Measurements from ENCODE around the gene CLASRP. TPM values are rescaled to one million over a fixed set of nuclear protein-coding genes. Genes with fewer than 3 reads are reported as not detected.

Gene CLASRP
- total and polyA plus RNA-seq, 9 of the 15 experiments (the other 6 are each of a cell fraction or from before 2014, with no cell fraction given), result 0.94 to 86.3 (median 44.0) TPM

DNA sequence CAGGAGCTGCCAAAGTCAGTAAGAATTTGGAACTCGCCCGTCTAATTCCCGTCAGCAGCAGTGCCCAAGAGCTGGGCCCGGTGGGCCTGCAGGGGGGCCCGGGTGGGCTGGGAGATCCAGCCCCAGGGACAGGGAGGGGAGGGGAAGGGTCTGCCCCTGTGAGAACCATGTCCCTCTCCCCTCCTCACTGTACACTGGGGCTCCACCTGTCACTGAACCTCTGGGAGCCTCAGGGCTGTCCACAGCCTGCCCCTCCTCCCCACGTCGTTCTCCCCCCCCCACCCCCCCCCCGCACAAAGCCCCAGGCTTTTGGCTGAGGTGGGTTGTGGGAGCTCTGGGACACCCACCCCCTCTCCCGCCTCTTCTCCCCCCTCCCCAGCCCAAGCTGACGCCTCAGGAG lies 29.2 kb downstream of the CLASRP start (continued):
- TF ChIP-seq, protein P1, sequence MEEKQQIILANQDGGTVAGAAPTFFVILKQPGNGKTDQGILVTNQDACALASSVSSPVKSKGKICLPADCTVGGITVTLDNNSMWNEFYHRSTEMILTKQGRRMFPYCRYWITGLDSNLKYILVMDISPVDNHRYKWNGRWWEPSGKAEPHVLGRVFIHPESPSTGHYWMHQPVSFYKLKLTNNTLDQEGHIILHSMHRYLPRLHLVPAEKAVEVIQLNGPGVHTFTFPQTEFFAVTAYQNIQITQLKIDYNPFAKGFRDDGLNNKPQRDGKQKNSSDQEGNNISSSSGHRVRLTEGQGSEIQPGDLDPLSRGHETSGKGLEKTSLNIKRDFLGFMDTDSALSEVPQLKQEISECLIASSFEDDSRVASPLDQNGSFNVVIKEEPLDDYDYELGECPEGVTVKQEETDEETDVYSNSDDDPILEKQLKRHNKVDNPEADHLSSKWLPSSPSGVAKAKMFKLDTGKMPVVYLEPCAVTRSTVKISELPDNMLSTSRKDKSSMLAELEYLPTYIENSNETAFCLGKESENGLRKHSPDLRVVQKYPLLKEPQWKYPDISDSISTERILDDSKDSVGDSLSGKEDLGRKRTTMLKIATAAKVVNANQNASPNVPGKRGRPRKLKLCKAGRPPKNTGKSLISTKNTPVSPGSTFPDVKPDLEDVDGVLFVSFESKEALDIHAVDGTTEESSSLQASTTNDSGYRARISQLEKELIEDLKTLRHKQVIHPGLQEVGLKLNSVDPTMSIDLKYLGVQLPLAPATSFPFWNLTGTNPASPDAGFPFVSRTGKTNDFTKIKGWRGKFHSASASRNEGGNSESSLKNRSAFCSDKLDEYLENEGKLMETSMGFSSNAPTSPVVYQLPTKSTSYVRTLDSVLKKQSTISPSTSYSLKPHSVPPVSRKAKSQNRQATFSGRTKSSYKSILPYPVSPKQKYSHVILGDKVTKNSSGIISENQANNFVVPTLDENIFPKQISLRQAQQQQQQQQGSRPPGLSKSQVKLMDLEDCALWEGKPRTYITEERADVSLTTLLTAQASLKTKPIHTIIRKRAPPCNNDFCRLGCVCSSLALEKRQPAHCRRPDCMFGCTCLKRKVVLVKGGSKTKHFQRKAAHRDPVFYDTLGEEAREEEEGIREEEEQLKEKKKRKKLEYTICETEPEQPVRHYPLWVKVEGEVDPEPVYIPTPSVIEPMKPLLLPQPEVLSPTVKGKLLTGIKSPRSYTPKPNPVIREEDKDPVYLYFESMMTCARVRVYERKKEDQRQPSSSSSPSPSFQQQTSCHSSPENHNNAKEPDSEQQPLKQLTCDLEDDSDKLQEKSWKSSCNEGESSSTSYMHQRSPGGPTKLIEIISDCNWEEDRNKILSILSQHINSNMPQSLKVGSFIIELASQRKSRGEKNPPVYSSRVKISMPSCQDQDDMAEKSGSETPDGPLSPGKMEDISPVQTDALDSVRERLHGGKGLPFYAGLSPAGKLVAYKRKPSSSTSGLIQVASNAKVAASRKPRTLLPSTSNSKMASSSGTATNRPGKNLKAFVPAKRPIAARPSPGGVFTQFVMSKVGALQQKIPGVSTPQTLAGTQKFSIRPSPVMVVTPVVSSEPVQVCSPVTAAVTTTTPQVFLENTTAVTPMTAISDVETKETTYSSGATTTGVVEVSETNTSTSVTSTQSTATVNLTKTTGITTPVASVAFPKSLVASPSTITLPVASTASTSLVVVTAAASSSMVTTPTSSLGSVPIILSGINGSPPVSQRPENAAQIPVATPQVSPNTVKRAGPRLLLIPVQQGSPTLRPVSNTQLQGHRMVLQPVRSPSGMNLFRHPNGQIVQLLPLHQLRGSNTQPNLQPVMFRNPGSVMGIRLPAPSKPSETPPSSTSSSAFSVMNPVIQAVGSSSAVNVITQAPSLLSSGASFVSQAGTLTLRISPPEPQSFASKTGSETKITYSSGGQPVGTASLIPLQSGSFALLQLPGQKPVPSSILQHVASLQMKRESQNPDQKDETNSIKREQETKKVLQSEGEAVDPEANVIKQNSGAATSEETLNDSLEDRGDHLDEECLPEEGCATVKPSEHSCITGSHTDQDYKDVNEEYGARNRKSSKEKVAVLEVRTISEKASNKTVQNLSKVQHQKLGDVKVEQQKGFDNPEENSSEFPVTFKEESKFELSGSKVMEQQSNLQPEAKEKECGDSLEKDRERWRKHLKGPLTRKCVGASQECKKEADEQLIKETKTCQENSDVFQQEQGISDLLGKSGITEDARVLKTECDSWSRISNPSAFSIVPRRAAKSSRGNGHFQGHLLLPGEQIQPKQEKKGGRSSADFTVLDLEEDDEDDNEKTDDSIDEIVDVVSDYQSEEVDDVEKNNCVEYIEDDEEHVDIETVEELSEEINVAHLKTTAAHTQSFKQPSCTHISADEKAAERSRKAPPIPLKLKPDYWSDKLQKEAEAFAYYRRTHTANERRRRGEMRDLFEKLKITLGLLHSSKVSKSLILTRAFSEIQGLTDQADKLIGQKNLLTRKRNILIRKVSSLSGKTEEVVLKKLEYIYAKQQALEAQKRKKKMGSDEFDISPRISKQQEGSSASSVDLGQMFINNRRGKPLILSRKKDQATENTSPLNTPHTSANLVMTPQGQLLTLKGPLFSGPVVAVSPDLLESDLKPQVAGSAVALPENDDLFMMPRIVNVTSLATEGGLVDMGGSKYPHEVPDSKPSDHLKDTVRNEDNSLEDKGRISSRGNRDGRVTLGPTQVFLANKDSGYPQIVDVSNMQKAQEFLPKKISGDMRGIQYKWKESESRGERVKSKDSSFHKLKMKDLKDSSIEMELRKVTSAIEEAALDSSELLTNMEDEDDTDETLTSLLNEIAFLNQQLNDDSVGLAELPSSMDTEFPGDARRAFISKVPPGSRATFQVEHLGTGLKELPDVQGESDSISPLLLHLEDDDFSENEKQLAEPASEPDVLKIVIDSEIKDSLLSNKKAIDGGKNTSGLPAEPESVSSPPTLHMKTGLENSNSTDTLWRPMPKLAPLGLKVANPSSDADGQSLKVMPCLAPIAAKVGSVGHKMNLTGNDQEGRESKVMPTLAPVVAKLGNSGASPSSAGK (IDR thresholded peaks at IDR 0.05), result no peak
- no peak for TF ChIP-seq RBM15 (IDR thresholded peaks at IDR 0.05; ENCODE audit: insufficient read depth, low read length)
- TF ChIP-seq PPARD (CRISPR knock-in tag; IDR thresholded peaks at IDR 0.05), result no peak
- TF ChIP-seq CHCHD3 (CRISPR knock-in tag; IDR thresholded peaks at IDR 0.05), result no peak
- TF ChIP-seq MEF2D (tag; conservative IDR thresholded peaks at IDR 0.05; ENCODE audit: low read depth), result no peak
- TF ChIP-seq SMAD3 (CRISPR knock-in tag; conservative IDR thresholded peaks at IDR 0.05), result no peak
